Measurements from ENCODE around the gene VSTM2L. TPM values are rescaled to one million over a fixed set of nuclear protein-coding genes. Genes with fewer than 3 reads are reported as not detected.

The VSTM2L gene
- total and polyA plus RNA-seq, 2 donors (not counting 3 experiments of a cell fraction or from before 2014, with no cell fraction given) = 0.18 TPM; not detected in 1

DNA sequence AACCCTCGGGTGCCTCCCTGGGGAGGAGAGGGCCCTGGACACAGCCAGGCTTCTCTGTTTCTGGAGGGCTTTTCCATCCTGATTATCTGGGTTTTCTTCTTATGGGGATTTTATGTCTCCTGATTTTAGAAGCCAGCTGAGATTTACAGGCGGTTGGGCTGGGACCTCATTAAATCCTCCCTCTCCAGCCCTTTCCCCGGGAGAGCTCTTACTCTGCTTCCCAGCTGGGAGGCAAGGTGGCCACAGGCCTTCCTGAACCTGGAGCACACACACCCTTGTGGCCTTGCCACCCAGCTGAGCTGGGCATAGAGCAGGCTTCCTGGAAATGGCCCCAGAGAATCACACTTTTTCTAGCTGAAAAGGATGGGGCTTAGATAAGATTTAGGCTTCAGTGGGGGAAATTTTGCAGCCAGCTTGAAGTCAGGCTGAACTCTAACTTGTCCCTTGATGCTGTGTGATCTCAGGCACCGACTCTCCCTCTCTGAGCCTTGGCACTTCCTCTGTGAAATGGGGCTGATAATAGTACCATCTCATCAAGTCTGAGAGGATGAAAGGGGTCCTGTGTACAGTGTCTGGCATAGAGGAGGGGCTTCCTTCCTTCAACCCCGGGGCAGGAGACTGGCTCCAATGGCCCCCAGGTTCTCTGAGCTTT lies 16.6 kb downstream of the VSTM2L start:
- Histone ChIP-seq H3K27me3 (ENCODE audit: control insufficient read depth in 2 of 2, insufficient read depth in 2 of 2, low read length in 2 of 2) (peaks cover 32 to 50% of the 10 kb centered on the region in 2 experiments), H3K4me1 (ENCODE audit: control insufficient read depth, extremely low read depth, insufficient read depth, low read length) (no peaks in the 10 kb centered on the region), H3K27ac (ENCODE audit: insufficient read depth, low read depth, low read length) (no peak overlapping the region), H3K4me2 (ENCODE audit: insufficient read depth, low read length) (no peak overlapping the region), H4K20me1 (replicated peaks; ENCODE audit: control insufficient read depth, extremely low read depth, insufficient read depth, low read length) (no peaks in the 10 kb centered on the region), H3K9me1 (replicated peaks; ENCODE audit: control insufficient read depth, extremely low read depth, insufficient read depth, low read length) (no peaks in the 10 kb centered on the region), H3K4me3 (replicated peaks in 1 of 3; ENCODE audit: insufficient read depth in 1 of 3, low read depth in 1 of 3, low read length in 3 of 3) (no peak overlapping the region), H3K36me3 (ENCODE audit: control insufficient read depth in 2 of 2, extremely low read depth in 1 of 2, insufficient read depth in 2 of 2, low read length in 2 of 2) (no peaks in the 10 kb centered on the region), H3K9me3 (replicated peaks; ENCODE audit: control insufficient read depth, insufficient read depth, low read length) (no peaks in the 10 kb centered on the region), H2AFZ (ENCODE audit: low read depth, low read length) (no peak overlapping the region), H3K79me2 (ENCODE audit: control insufficient read depth, insufficient read depth, low read length) (no peaks in the 10 kb centered on the region), H3K9ac (replicated peaks; ENCODE audit: extremely low read depth, insufficient read depth, low read length) (no peak overlapping the region)
- DNase-seq (ENCODE audit: low read depth, low spot score) (no peak), FAIRE-seq (no peak)
- BruUV-seq (replicated peaks) = no TSS peak
- TF ChIP-seq EZH2 (IDR thresholded peaks at IDR 0.05; ENCODE audit: borderline replicate concordance, low read depth, low read length, severe bottlenecking) (no peak), GATA2 (IDR thresholded peaks at IDR 0.05; ENCODE audit: insufficient read depth, insufficient read length, low read depth, low read length) (no peak), POLR2A (IDR thresholded peaks at IDR 0.05; ENCODE audit: low read depth, low read length) (no peak), MYC (IDR thresholded peaks at IDR 0.05; ENCODE audit: low read depth, low read length) (no peak), POLR2AphosphoS5 (IDR thresholded peaks at IDR 0.05; ENCODE audit: insufficient read depth, low read depth, low read length) (no peak), FOS (IDR thresholded peaks at IDR 0.05; ENCODE audit: borderline replicate concordance, insufficient read depth, low read length) (no peak), JUN (IDR thresholded peaks at IDR 0.05; ENCODE audit: borderline replicate concordance, insufficient read depth, insufficient read length, low read depth) (no peak)
- TF ChIP-seq, protein P1, sequence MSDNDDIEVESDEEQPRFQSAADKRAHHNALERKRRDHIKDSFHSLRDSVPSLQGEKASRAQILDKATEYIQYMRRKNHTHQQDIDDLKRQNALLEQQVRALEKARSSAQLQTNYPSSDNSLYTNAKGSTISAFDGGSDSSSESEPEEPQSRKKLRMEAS (IDR thresholded peaks at IDR 0.05; ENCODE audit: insufficient read depth, insufficient read length) = no peak
- TF ChIP-seq, protein P2, sequence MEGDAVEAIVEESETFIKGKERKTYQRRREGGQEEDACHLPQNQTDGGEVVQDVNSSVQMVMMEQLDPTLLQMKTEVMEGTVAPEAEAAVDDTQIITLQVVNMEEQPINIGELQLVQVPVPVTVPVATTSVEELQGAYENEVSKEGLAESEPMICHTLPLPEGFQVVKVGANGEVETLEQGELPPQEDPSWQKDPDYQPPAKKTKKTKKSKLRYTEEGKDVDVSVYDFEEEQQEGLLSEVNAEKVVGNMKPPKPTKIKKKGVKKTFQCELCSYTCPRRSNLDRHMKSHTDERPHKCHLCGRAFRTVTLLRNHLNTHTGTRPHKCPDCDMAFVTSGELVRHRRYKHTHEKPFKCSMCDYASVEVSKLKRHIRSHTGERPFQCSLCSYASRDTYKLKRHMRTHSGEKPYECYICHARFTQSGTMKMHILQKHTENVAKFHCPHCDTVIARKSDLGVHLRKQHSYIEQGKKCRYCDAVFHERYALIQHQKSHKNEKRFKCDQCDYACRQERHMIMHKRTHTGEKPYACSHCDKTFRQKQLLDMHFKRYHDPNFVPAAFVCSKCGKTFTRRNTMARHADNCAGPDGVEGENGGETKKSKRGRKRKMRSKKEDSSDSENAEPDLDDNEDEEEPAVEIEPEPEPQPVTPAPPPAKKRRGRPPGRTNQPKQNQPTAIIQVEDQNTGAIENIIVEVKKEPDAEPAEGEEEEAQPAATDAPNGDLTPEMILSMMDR (IDR thresholded peaks at IDR 0.05; ENCODE audit: extremely low read depth in 1 of 2, insufficient read depth in 1 of 2, low read depth in 1 of 2, low read length in 2 of 2) = no peak
- dilution Hi-C loops (cut with MboI; ENCODE audit: extremely low pct_ligation_motif_present, low sequenced_read_pairs) = no loop called here
- CTCF ChIA-PET = interaction anchor here (1.0 to 2.0 kb wide), 4 partner anchors 12 to 355 kb away, joined by 3 to 6 read pairs (median 4); no protein-coding TSS in a partner anchor
- intact Hi-C loops (cut with micrococcal nuclease) = no loop called here
- POLR2A ChIA-PET = no interaction called here
